WTC11 (cell line): ENCODE measurements around the gene GPC4. TPM values are rescaled to one million over a fixed set of nuclear protein-coding genes. Genes with fewer than 3 reads are reported as not detected.

Experiments used
- ATAC-seq: fragments of 200-7000 bp; cut with Tn5 transposase; 2 replicates; pipeline ENCODE4 v1.10.0; 2021; ENCODE audit warnings: mild to moderate bottlenecking, moderate library complexity
- CTCF ChIA-PET: fragments of 300-600 bp; sonication (Branson Sonifier 250); formaldehyde crosslinking; loops from one replicate; lab custom pipeline; 2021; ENCODE audit warnings: antibody characterized with exemption; lab: Charles Lee
- POLR2A ChIA-PET: fragments of 350-600 bp; sonication (Branson Sonifier 250); formaldehyde crosslinking; loops from one replicate; lab custom pipeline; 2021; ENCODE audit warnings: antibody characterized with exemption; lab: Charles Lee
- DNase-seq: peaks from one replicate; pipeline ENCODE4 v3.0.0; 2021; ENCODE audit warnings: low spot score
- H3K27ac Mint-ChIP-seq: 2 replicates; pipeline ENCODE4 v1.8.0; 2021; ENCODE audit warnings: mixed read lengths
- H3K27me3 Mint-ChIP-seq: 2 replicates; pipeline ENCODE4 v1.8.0; 2021; ENCODE audit warnings: low read depth, mild to moderate bottlenecking, moderate library complexity, mixed read lengths
- H3K36me3 Mint-ChIP-seq: 2 replicates; pipeline ENCODE4 v1.8.0; 2021; ENCODE audit warnings: mixed read lengths
- H3K4me1 Mint-ChIP-seq: 2 replicates; pipeline ENCODE4 v1.8.0; 2022; ENCODE audit warnings: mixed read lengths
- H3K4me3 Mint-ChIP-seq: 2 replicates; pipeline ENCODE4 v1.8.0; 2021; ENCODE audit warnings: mild to moderate bottlenecking, moderate library complexity, mixed read lengths
- H3K9me3 Mint-ChIP-seq: 2 replicates; pipeline ENCODE4 v1.8.0; 2021; ENCODE audit warnings: mixed read lengths
- ARID4B ChIP-seq: sonication (generic); formaldehyde crosslinking; IDR thresholded peaks from 2 replicates; pipeline ENCODE4 v1.8.0; 2023; ENCODE audit warnings: missing genetic modification reagents, mild to moderate bottlenecking, borderline replicate concordance
- ATF3 ChIP-seq: sonication (generic); formaldehyde crosslinking; conservative IDR thresholded peaks from 2 replicates; pipeline ENCODE4 v1.8.1; 2022; ENCODE audit warnings: mild to moderate bottlenecking, missing genetic modification reagents
- CBFB ChIP-seq: sonication (generic); formaldehyde crosslinking; IDR thresholded peaks from 2 replicates; pipeline ENCODE4 v1.8.1; 2022; ENCODE audit warnings: mild to moderate bottlenecking, low read depth, missing genetic modification reagents
- ELF4 ChIP-seq: sonication (generic); formaldehyde crosslinking; IDR thresholded peaks from 2 replicates; pipeline ENCODE4 v1.8.1; 2022; ENCODE audit warnings: low read depth, mild to moderate bottlenecking, moderate library complexity, missing genetic modification reagents
- ERG ChIP-seq: fragments of 250-450 bp; sonication (Bioruptor Pico); IDR thresholded peaks from 2 replicates; pipeline ENCODE4 v1.8.0; 2021; ENCODE audit warnings: mild to moderate bottlenecking
- ESRRA ChIP-seq: sonication (generic); formaldehyde crosslinking; IDR thresholded peaks from 2 replicates; pipeline ENCODE4 v1.8.1; 2022; ENCODE audit warnings: mild to moderate bottlenecking, missing genetic modification reagents, borderline replicate concordance
- FOXP1 ChIP-seq: sonication (generic); formaldehyde crosslinking; IDR thresholded peaks from 2 replicates; pipeline ENCODE4 v1.8.0; 2022; ENCODE audit warnings: missing genetic modification reagents, mild to moderate bottlenecking, moderate library complexity, borderline replicate concordance
- FOXP4 ChIP-seq: sonication (generic); formaldehyde crosslinking; IDR thresholded peaks from 2 replicates; pipeline ENCODE4 v1.8.0; 2022; ENCODE audit warnings: mild to moderate bottlenecking, missing genetic modification reagents
- GABPB1 ChIP-seq: sonication (generic); formaldehyde crosslinking; IDR thresholded peaks from 2 replicates; pipeline ENCODE4 v1.8.1; 2023; ENCODE audit warnings: mild to moderate bottlenecking, missing genetic modification reagents
- MAX ChIP-seq: sonication (generic); formaldehyde crosslinking; IDR thresholded peaks from 2 replicates; pipeline ENCODE4 v1.8.0; 2022; ENCODE audit warnings: mild to moderate bottlenecking, missing genetic modification reagents
- MLX ChIP-seq: sonication (generic); formaldehyde crosslinking; IDR thresholded peaks from 2 replicates; pipeline ENCODE4 v1.8.1; 2023; ENCODE audit warnings: mild to moderate bottlenecking, missing genetic modification reagents, moderate library complexity
- MYBL2 ChIP-seq: sonication (generic); formaldehyde crosslinking; IDR thresholded peaks from 2 replicates; pipeline ENCODE4 v1.8.1; 2023; ENCODE audit warnings: mild to moderate bottlenecking, moderate library complexity, missing genetic modification reagents
- OVOL2 ChIP-seq: fragments of 250-450 bp; sonication (Bioruptor Pico); IDR thresholded peaks from 2 replicates; pipeline ENCODE4 v1.9.0; 2021; ENCODE audit warnings: mild to moderate bottlenecking, borderline replicate concordance
- RELA ChIP-seq: sonication (generic); formaldehyde crosslinking; IDR thresholded peaks from 2 replicates; pipeline ENCODE4 v1.8.1; 2022; ENCODE audit warnings: missing genetic modification reagents, mild to moderate bottlenecking, borderline replicate concordance
- SMAD3 ChIP-seq: sonication (generic); formaldehyde crosslinking; IDR thresholded peaks from 2 replicates; pipeline ENCODE4 v1.8.0; 2022; ENCODE audit warnings: missing genetic modification reagents, mild to moderate bottlenecking, borderline replicate concordance
- TEAD1 ChIP-seq: sonication (generic); formaldehyde crosslinking; IDR thresholded peaks from 2 replicates; pipeline ENCODE4 v1.8.0; 2022; ENCODE audit warnings: mild to moderate bottlenecking, missing genetic modification reagents
- TP53 ChIP-seq: sonication (generic); formaldehyde crosslinking; IDR thresholded peaks from 2 replicates; pipeline ENCODE4 v1.8.1; 2023; ENCODE audit warnings: mild to moderate bottlenecking, missing genetic modification reagents
- ZNF317 ChIP-seq: sonication (generic); formaldehyde crosslinking; IDR thresholded peaks from 2 replicates; pipeline ENCODE4 v1.8.1; 2023; ENCODE audit warnings: low read depth, mild to moderate bottlenecking, moderate library complexity, missing genetic modification reagents, borderline replicate concordance
- ZNF423 ChIP-seq: fragments of 250-450 bp; sonication (Bioruptor Pico); IDR thresholded peaks from 2 replicates; pipeline ENCODE4 v2.1.2; 2022; ENCODE audit warnings: mild to moderate bottlenecking, moderate library complexity
- ZSCAN18 ChIP-seq: fragments of 250-450 bp; sonication (Bioruptor Pico); IDR thresholded peaks from 2 replicates; pipeline ENCODE4 v2.1.2; 2022; ENCODE audit warnings: mild to moderate bottlenecking, moderate library complexity
- total RNA-seq: library from RNA; stranded (reverse); gene quantifications from 3 replicates; pipeline ENCODE4 v1.2.3, GENCODE V29; 2021

GPC4 gene
- total RNA-seq, 1 experiment from 2014 or later, result 144 TPM

GRCh38 chrX:133251204-133251603 is 164.1 kb downstream of the GPC4 start:
- Mint-ChIP-seq H3K36me3 (peaks cover 18% of the 10 kb centered on the region), H3K27me3 (no peaks in the 10 kb centered on the region; the same call in 1 of the 2 replicates), H3K4me3 (no peak overlapping the region), H3K4me1 (peaks cover 52% of the 10 kb centered on the region), H3K9me3 (peaks cover 19% of the 10 kb centered on the region), H3K27ac (no peak overlapping the region)
- POLR2A ChIA-PET, result interaction anchor here (0.6 kb wide), 1 partner anchor 1568 kb away, joined by 3 read pairs; no protein-coding TSS in a partner anchor
- ATAC-seq, result no peak
- CTCF ChIA-PET, result interaction anchor here (0.7 kb wide), 1 partner anchor 247 kb away, joined by 3 read pairs; no protein-coding TSS in a partner anchor
- no peak for DNase-seq
- no peak for TF ChIP-seq SMAD3
- no peak for TF ChIP-seq ZSCAN18 (CRISPR knock-in tag)
- TF ChIP-seq GABPB1, result no peak
- no peak for TF ChIP-seq ERG (CRISPR knock-in tag)
- TF ChIP-seq ZNF423, result no peak
- TF ChIP-seq ELF4, result no peak
- TF ChIP-seq ESRRA, result no peak
- TF ChIP-seq FOXP1 (CRISPR knock-in tag), result no peak
- TF ChIP-seq TP53 (CRISPR knock-in tag), result no peak
- TF ChIP-seq MYBL2 (CRISPR knock-in tag), result no peak
- no peak for TF ChIP-seq MAX
- no peak for TF ChIP-seq MLX
- no peak for TF ChIP-seq ZNF317 (CRISPR knock-in tag)
- no peak for TF ChIP-seq ATF3 (CRISPR knock-in tag)
- no peak for TF ChIP-seq OVOL2 (CRISPR knock-in tag)

GRCh38 chrX:133250184-133251100 is 164.8 kb downstream of the GPC4 start:
- Mint-ChIP-seq H3K27ac (no peak overlapping the region), H3K4me1 (peaks cover 52% of the 10 kb centered on the region), H3K4me3 (no peak overlapping the region), H3K27me3 (no peaks in the 10 kb centered on the region; the same call in 1 of the 2 replicates), H3K36me3 (peaks cover 22% of the 10 kb centered on the region), H3K9me3 (peaks cover 24% of the 10 kb centered on the region)
- POLR2A ChIA-PET, result interaction anchor here (0.6 to 0.7 kb wide), 3 partner anchors 300 to 941 kb away, joined by 4 to 8 read pairs (median 4); no protein-coding TSS in a partner anchor
- DNase-seq, result no peak
- ATAC-seq, result peak; percentile 44
- CTCF ChIA-PET, result interaction anchor here (0.6 to 0.7 kb wide), 3 partner anchors 43 to 510 kb away, joined by 3 to 4 read pairs (median 3); no protein-coding TSS in a partner anchor
- TF ChIP-seq MAX (no peak), RELA (CRISPR knock-in tag) (no peak), CBFB (no peak), FOXP4 (CRISPR knock-in tag) (no peak), ARID4B (no peak), TEAD1 (CRISPR knock-in tag) (no peak)
